Prostate gland (tissue), 2 donors: Measurements from ENCODE around the gene PLA2G3. TPM values are rescaled to one million over a fixed set of nuclear protein-coding genes. Genes with fewer than 3 reads are reported as not detected.

ENCODE experiments used
- DNase-seq: peaks from one replicate; pipeline ENCODE4 v3.0.0-alpha.2; 2019; ENCODE audit warnings: low spot score
- H3K27ac ChIP-seq, 2 donors: fragments of 200-600 bp; sonication (generic); 2 replicates each; pipeline ENCODE4 v1.5.1; 2017 to 2019
- H3K27me3 ChIP-seq: fragments of 200-600 bp; sonication (generic); replicated peaks from 2 replicates; pipeline ENCODE4 v1.5.1; 2019; ENCODE audit not compliant: insufficient read depth
- H3K36me3 ChIP-seq, 2 donors: fragments of 200-600 bp; sonication (generic); 1 replicate in 1 of 2; 2 replicates in 1 of 2; pipeline versions ENCODE4 v1.5.1 to v1.8.1; 2017 to 2019
- H3K4me1 ChIP-seq: fragments of 200-600 bp; sonication (generic); replicated peaks from 2 replicates; pipeline ENCODE4 v1.5.1; 2019
- H3K4me3 ChIP-seq, 2 donors: fragments of 200-600 bp; sonication (generic); 2 replicates each; pipeline ENCODE4 v1.5.1; 2017 to 2019
- H3K9me3 ChIP-seq: fragments of 200-600 bp; sonication (generic); 2 replicates; pipeline ENCODE4 v1.5.1; 2017
- CTCF ChIP-seq, 4 experiments: fragments of 200-600 bp in 2 of 4; fragments of 450-650 bp in 2 of 4; sonication (generic) in 2 of 4; IDR thresholded peaks; 1 replicate in 3 of 4; 2 replicates in 1 of 4; pipeline ENCODE4 v1.5.1; 2016 to 2019; ENCODE audit warnings: antibody characterized with exemption in 4 of 4, mild to moderate bottlenecking in 2 of 4, moderate library complexity in 2 of 4
- POLR2A ChIP-seq: fragments of 450-650 bp; IDR thresholded peaks from one replicate; pipeline ENCODE4 v1.6.1; 2016; ENCODE audit warnings: antibody characterized with exemption, mild to moderate bottlenecking
- POLR2AphosphoS5 ChIP-seq: sonication (generic); formaldehyde crosslinking; IDR thresholded peaks from one replicate; pipeline ENCODE4 v1.6.1; 2017; ENCODE audit warnings: antibody characterized with exemption
- WGBS: methylation state at CpG from one replicate; pipeline ENCODE4 v1.1.5; 2018; 5-methylcytosine and 5-hydroxymethylcytosine counted together
- intact Hi-C: fragments of 100-400 bp; cut with DNase I; formaldehyde crosslinking; loops from one replicate; pipeline ENCODE4 v1.14.2; 2022
- total RNA-seq, 2 donors: library from RNA; depleted of rRNA; stranded (reverse); fragments of >200 nt; gene quantifications; one replicate each; pipeline ENCODE4 v1.1.0, GENCODE V29; 2016

Gene PLA2G3
- total RNA-seq, 2 donors from 2014 or later = 0.23 to 1.5 TPM

DNA sequence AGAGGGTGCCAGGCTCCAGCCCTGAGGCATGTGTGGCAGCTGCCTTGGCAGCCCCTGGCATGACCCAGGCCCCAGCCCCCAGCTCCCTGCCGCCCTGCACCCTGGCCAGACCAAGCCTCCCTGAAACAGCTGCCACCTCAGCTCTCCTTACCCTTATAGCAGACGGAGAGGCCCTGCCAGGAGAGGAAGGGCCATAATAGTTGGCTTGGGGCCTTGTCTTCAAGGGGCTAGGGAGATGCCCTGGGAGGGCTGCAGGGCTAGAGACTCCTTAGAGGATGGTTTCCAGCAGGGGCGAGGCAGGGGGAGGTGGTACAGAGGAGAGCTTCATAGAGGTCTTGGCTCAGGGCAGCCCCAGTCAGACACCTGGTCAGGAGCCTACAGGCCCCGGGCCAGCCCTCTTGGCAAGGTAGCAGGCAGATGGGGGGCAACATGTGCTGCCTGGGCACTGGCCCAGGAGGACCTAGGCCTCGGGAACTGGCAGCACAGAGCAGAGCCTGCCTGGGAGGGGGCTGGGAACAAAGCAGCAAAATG lies 46.2 kb downstream of the PLA2G3 start:
- intact Hi-C loops = no loop called here
- H3K4me1 ChIP-seq = no peaks in the 10 kb centered on the region
- no peak for DNase-seq
- H3K27me3 ChIP-seq = no peaks in the 10 kb centered on the region
- WGBS = 34% methylated on average over 5 of the region's 5 CpGs
- H3K9me3 ChIP-seq = no peaks in the 10 kb centered on the region
- peak overlapping the region; percentile 52 to 53 for H3K27ac ChIP-seq
- TF ChIP-seq POLR2A = no peak
- peak; percentile 14 for TF ChIP-seq POLR2AphosphoS5
- no peak overlapping the region for H3K4me3 ChIP-seq
- H3K36me3 ChIP-seq = peaks cover 0 to 33% of the 10 kb centered on the region in 2 donors

- 85% methylated on average over 31 of the region's 33 CpGs for WGBS
- intact Hi-C loops = no loop called here
Measured at GRCh38 chr22:31093086-31093850, 47.0 kb downstream of the PLA2G3 start.

DNA sequence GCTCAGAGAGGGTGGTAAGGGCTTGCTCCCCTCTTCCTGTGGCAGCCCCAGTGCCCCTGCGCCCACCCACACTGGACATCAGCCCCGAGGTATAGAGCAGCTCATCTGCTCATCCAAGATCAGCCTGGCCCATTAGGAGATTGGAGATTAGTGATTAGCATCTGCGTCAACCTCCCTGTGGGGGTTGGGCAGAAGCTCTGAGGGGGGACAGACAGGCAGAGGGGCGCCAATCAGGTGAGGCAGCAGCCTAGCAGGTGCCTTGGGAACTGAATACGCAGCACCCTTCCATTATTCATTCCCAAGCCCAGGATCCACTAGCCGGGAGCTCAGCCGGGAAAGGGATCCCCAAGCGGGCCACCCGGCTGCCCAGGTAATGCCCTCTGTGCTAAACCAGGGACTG lies 48.1 kb downstream of the PLA2G3 start:
- no peaks in the 10 kb centered on the region for H3K27me3 ChIP-seq
- TF ChIP-seq CTCF (IDR thresholded peaks at IDR 0.05) (no peak), POLR2AphosphoS5 (no peak), POLR2A (no peak)
- H3K27ac ChIP-seq = peak overlapping the region; percentile 53 to 64
- H3K9me3 ChIP-seq = no peaks in the 10 kb centered on the region
- peak overlapping the region in 1 of 2 donors; percentile 14 for H3K4me3 ChIP-seq
- no peak for DNase-seq
- peaks cover 0 to 31% of the 10 kb centered on the region in 2 donors for H3K36me3 ChIP-seq
- no peaks in the 10 kb centered on the region for H3K4me1 ChIP-seq
- intact Hi-C loops = no loop called here
- 78% methylated on average over 9 of the region's 9 CpGs for WGBS

More at GRCh38 chr22:31093086-31093850, 47.0 kb downstream of the PLA2G3 start:
- H3K36me3 ChIP-seq = peaks cover 0 to 33% of the 10 kb centered on the region in 2 donors
- no peaks in the 10 kb centered on the region for H3K9me3 ChIP-seq
- H3K27me3 ChIP-seq = no peaks in the 10 kb centered on the region
- TF ChIP-seq POLR2A = no peak
- TF ChIP-seq POLR2AphosphoS5 = peak; percentile 4
- no peak for TF ChIP-seq CTCF (IDR thresholded peaks at IDR 0.05)
- H3K4me3 ChIP-seq = peak overlapping the region; percentile 10 to 15
- H3K27ac ChIP-seq = peak overlapping the region; percentile 52 to 53
- DNase-seq = no peak
- H3K4me1 ChIP-seq = no peaks in the 10 kb centered on the region

- 66% methylated on average over 12 of the region's 29 CpGs for WGBS
- no peaks in the 10 kb centered on the region for H3K27me3 ChIP-seq
- peaks cover 0 to 25% of the 10 kb centered on the region in 2 donors for H3K36me3 ChIP-seq
- no peaks in the 10 kb centered on the region for H3K9me3 ChIP-seq
- TF ChIP-seq POLR2AphosphoS5 (peak; percentile 40), CTCF (IDR thresholded peaks at IDR 0.05) (no peak)
- intact Hi-C loops = loop anchor here (2.0 kb wide), 1 partner anchor 13 kb away; no protein-coding TSS in a partner anchor
- DNase-seq = no peak
- peak overlapping the region in 1 of 2 donors; percentile 14 for H3K4me3 ChIP-seq
- H3K4me1 ChIP-seq = no peaks in the 10 kb centered on the region
- peak overlapping the region; percentile 53 to 64 for H3K27ac ChIP-seq
Measured at GRCh38 chr22:31091106-31091975, 49.0 kb downstream of the PLA2G3 start.
